Panc1 (cell line): Measurements from ENCODE around the gene EAPP.
"Not testable (repeated sequence)": the region's sequence is repeated elsewhere in the genome, so short reads cannot be mapped to it uniquely, and the experiment has no call there.

Source experiments
- CTCF ChIP-seq: fragments of 450-650 bp; IDR thresholded peaks from 2 replicates; pipeline ENCODE4 v1.5.1; 2017; ENCODE audit warnings: mild to moderate bottlenecking
- REST ChIP-seq, 2 experiments: IDR thresholded peaks; 2 replicates each; pipeline ENCODE4 v1.6.1; 2011 to 2012; ENCODE audit warnings: low read depth in 2 of 2, control low read depth in 1 of 2, low read length in 1 of 2, mild to moderate bottlenecking in 1 of 2, moderate library complexity in 1 of 2; ENCODE audit not compliant: insufficient read depth in 1 of 2

GRCh38 chr14:34549276-34549966 is 9.9 kb upstream of the EAPP start:
- not testable (repeated sequence) for TF ChIP-seq CTCF; REST (IDR thresholded peaks at IDR 0.05; ENCODE audit: insufficient read depth in 1 of 2, low read depth in 2 of 2, low read length in 1 of 2)
